Epithelial cell of esophagus (primary cell): ENCODE data around the gene CMTM5.

Experiments
- DNase-seq: peaks from one replicate; pipeline ENCODE4 v3.0.0; 2010; ENCODE audit warnings: low read depth
- H3K4me3 ChIP-seq: 2 replicates; pipeline ENCODE4 v1.5.1; 2011; ENCODE audit warnings: mild to moderate bottlenecking, low read length, control low read depth
- TF ChIP-seq, protein P1 (sequence below): IDR thresholded peaks from 2 replicates; pipeline ENCODE4 v1.5.1; 2011; ENCODE audit warnings: low read depth, mild to moderate bottlenecking, low read length, control low read depth, inconsistent platforms; ENCODE audit not compliant: insufficient read depth; ENCODE audit errors: missing control alignments

Gene CMTM5

GRCh38 chr14:23403908-23404307 is 27.1 kb downstream of the CMTM5 start:
- H3K4me3 ChIP-seq = no peak overlapping the region
- TF ChIP-seq, protein P1, sequence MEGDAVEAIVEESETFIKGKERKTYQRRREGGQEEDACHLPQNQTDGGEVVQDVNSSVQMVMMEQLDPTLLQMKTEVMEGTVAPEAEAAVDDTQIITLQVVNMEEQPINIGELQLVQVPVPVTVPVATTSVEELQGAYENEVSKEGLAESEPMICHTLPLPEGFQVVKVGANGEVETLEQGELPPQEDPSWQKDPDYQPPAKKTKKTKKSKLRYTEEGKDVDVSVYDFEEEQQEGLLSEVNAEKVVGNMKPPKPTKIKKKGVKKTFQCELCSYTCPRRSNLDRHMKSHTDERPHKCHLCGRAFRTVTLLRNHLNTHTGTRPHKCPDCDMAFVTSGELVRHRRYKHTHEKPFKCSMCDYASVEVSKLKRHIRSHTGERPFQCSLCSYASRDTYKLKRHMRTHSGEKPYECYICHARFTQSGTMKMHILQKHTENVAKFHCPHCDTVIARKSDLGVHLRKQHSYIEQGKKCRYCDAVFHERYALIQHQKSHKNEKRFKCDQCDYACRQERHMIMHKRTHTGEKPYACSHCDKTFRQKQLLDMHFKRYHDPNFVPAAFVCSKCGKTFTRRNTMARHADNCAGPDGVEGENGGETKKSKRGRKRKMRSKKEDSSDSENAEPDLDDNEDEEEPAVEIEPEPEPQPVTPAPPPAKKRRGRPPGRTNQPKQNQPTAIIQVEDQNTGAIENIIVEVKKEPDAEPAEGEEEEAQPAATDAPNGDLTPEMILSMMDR = no peak
- no peak for DNase-seq

DNA sequence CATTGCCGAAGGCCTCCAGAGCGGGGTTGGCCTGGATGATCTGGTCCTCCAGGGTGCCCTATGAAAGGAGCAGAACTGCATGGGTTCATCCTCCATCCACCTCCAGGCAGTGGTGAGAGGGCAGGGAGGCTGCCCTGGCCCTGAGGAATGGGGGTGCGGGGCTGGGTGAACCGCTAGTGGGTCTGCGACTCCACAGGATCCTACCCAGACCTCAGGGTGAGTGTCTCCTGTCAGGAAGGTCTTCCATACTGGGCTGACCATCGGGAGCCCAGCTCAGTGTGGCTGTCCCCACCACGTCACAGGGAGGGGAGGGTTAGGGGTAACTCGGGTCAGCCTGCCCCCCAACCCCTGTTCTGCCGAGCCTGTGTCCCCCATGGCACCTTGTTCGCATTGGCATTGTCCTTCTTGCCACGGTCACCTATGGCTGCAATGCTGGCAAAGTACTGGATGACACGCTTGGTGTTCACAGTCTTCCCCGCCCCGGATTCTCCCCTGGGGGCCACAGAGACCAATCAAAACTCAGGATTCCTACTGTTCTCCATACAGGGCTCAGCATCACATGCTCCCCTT is 27.6 kb downstream of the CMTM5 start:
- TF ChIP-seq, protein P1 = no peak
- DNase-seq = no peak
- no peak overlapping the region for H3K4me3 ChIP-seq

- H3K4me3 ChIP-seq = no peak overlapping the region
- DNase-seq = no peak
- TF ChIP-seq, protein P1 = no peak
Measured at GRCh38 chr14:23405096-23405495, 28.2 kb downstream of the CMTM5 start.

GRCh38 chr14:23405516-23406025 is 28.7 kb downstream of the CMTM5 start:
- DNase-seq = no peak
- H3K4me3 ChIP-seq = no peak overlapping the region
- TF ChIP-seq, protein P1 = no peak

- no peak for DNase-seq
- no peak overlapping the region for H3K4me3 ChIP-seq
- TF ChIP-seq, protein P1 = no peak
Measured at GRCh38 chr14:23406244-23406643, 29.4 kb downstream of the CMTM5 start.

DNA sequence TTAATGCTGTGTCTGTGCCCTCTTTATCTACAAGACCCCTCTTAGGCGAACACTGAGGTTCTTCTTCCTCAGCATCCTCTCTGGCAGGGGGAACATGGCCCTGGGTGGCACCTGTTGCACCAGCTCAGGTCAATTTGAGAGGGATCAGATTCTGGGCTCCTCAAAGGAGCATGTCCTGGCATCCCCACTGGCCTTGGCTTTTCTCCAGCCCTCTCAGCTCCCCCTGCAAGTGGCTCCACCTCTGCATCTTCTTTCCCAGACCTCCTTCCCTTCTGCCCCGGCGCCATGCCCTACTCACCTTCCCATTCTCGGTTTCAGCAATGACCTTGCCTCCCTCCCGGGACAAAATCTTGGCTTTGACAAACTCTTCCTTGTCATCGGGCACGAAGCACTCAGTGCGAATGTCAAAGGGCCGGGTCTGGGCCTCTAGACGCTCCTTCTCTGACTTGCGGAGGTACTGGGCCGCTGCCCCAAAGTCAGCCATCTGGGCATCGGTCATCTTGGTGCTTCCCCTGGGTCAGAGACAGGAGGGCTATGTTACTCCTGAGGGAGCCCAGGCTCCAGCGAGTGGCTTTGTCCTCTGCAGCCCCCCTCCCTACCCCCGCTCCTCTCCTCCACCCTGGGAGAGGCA is 30.0 kb downstream of the CMTM5 start:
- TF ChIP-seq, protein P1 = no peak
- DNase-seq = no peak
- H3K4me3 ChIP-seq = no peak overlapping the region

- no peak within 1 kb of the TSS for H3K4me3 ChIP-seq
- TF ChIP-seq, protein P1 = no peak
- no peak for DNase-seq
Measured at GRCh38 chr14:23407516-23408306, 30.9 kb downstream of the CMTM5 start, which contains the start of gene MYH6. Gene MYH6, minus strand, starts transcription at chr14:23408273. Its CDS starts 1,050 bp downstream, at chr14:23407223.
